ENCODE results near the gene BMX. TPM values are rescaled to one million over a fixed set of nuclear protein-coding genes. Genes with fewer than 3 reads are reported as not detected.

BMX gene
- total and polyA plus RNA-seq, 4 donors: 3.7 to 10.1 (median 4.6) TPM

GRCh38 chrX:15567886-15568616 lies 67.4 kb downstream of the BMX start:
- H3K4me1 ChIP-seq (ENCODE audit: control insufficient read depth in 1 of 2, insufficient read depth in 2 of 2, low read length in 2 of 2): no peaks in the 10 kb centered on the region
- intact Hi-C loops (cut with DNase I): loop anchor here (5.0 to 10.0 kb wide), 3 partner anchors 71 to 223 kb away; no protein-coding TSS in a partner anchor
- H3K9me3 ChIP-seq (ENCODE audit: control insufficient read depth, low read length): no peaks in the 10 kb centered on the region
- no peaks in the 10 kb centered on the region for H3K36me3 ChIP-seq (ENCODE audit: control insufficient read depth in 1 of 2, insufficient read depth in 2 of 2, low read length in 1 of 2)
- H3K27me3 ChIP-seq (ENCODE audit: control insufficient read depth in 1 of 2, insufficient read depth in 2 of 2, low read length in 1 of 2): no peaks in the 10 kb centered on the region
- H3K27ac ChIP-seq (ENCODE audit: low read depth in 1 of 2, low read length in 2 of 2): no peak overlapping the region
- no peak overlapping the region for H3K4me3 ChIP-seq (ENCODE audit: low read length in 2 of 2)
- ATAC-seq (ENCODE audit: low FRiP score): no peak
- DNase-seq: no peak
- 32 to 47% methylated on average over 7 of the region's 7 CpGs for WGBS, 2 donors

- DNase-seq: no peak
- H3K27me3 ChIP-seq (ENCODE audit: control insufficient read depth in 1 of 2, insufficient read depth in 2 of 2, low read length in 1 of 2): no peaks in the 10 kb centered on the region
- H3K4me1 ChIP-seq (ENCODE audit: control insufficient read depth in 1 of 2, insufficient read depth in 2 of 2, low read length in 2 of 2): no peaks in the 10 kb centered on the region
- no peaks in the 10 kb centered on the region for H3K36me3 ChIP-seq (ENCODE audit: control insufficient read depth in 1 of 2, insufficient read depth in 2 of 2, low read length in 1 of 2)
- ATAC-seq (ENCODE audit: low FRiP score): no peak
- H3K4me3 ChIP-seq (ENCODE audit: low read length in 2 of 2): no peak overlapping the region
- no peaks in the 10 kb centered on the region for H3K9me3 ChIP-seq (ENCODE audit: control insufficient read depth, low read length)
- WGBS, 2 donors: 37 to 46% methylated on average over 1 of the region's 1 CpG
- no peak overlapping the region for H3K27ac ChIP-seq (ENCODE audit: low read depth in 1 of 2, low read length in 2 of 2)
- intact Hi-C loops (cut with DNase I): loop anchor here in 1 of 2 donors (10.0 kb wide), 1 partner anchor 225 kb away; no protein-coding TSS in a partner anchor
Observed at GRCh38 chrX:15570145-15570544, 69.5 kb downstream of the BMX start.

- 46 to 84% methylated on average over 2 of the region's 2 CpGs for WGBS, 2 donors
- intact Hi-C loops (cut with DNase I): loop anchor here in 1 of 2 donors (10.0 kb wide), 1 partner anchor 229 kb away; no protein-coding TSS in a partner anchor
- Histone ChIP-seq H3K36me3 (ENCODE audit: control insufficient read depth in 1 of 2, insufficient read depth in 2 of 2, low read length in 1 of 2) (no peaks in the 10 kb centered on the region), H3K4me3 (ENCODE audit: low read length in 2 of 2) (no peak overlapping the region), H3K4me1 (ENCODE audit: control insufficient read depth in 1 of 2, insufficient read depth in 2 of 2, low read length in 2 of 2) (no peaks in the 10 kb centered on the region), H3K27ac (ENCODE audit: low read depth in 1 of 2, low read length in 2 of 2) (no peak overlapping the region), H3K27me3 (ENCODE audit: control insufficient read depth in 1 of 2, insufficient read depth in 2 of 2, low read length in 1 of 2) (no peaks in the 10 kb centered on the region), H3K9me3 (ENCODE audit: control insufficient read depth, low read length) (no peaks in the 10 kb centered on the region)
- ATAC-seq (ENCODE audit: low FRiP score) (no peak), DNase-seq (no peak)
Observed at GRCh38 chrX:15574017-15574416, 73.4 kb downstream of the BMX start.

- WGBS, 2 donors: 2% methylated on average over 1 of the region's 1 CpG
- no peaks in the 10 kb centered on the region for H3K27me3 ChIP-seq (ENCODE audit: control insufficient read depth in 1 of 2, insufficient read depth in 2 of 2, low read length in 1 of 2)
Observed at GRCh38 chrX:15576019-15576418, 75.4 kb downstream of the BMX start.

GRCh38 chrX:15579778-15580747 lies 79.5 kb downstream of the BMX start:
- peak; percentile 46 for ATAC-seq (ENCODE audit: low FRiP score)
- intact Hi-C loops (cut with DNase I): loop anchor here in 1 of 2 donors (10.0 kb wide), 1 partner anchor 235 kb away; no protein-coding TSS in a partner anchor
- Histone ChIP-seq H3K4me3 (ENCODE audit: low read length in 2 of 2) (no peak overlapping the region), H3K27me3 (ENCODE audit: control insufficient read depth in 1 of 2, insufficient read depth in 2 of 2, low read length in 1 of 2) (no peaks in the 10 kb centered on the region), H3K36me3 (ENCODE audit: control insufficient read depth in 1 of 2, insufficient read depth in 2 of 2, low read length in 1 of 2) (no peaks in the 10 kb centered on the region), H3K27ac (ENCODE audit: low read depth in 1 of 2, low read length in 2 of 2) (no peak overlapping the region), H3K4me1 (ENCODE audit: control insufficient read depth in 1 of 2, insufficient read depth in 2 of 2, low read length in 2 of 2) (no peaks in the 10 kb centered on the region), H3K9me3 (ENCODE audit: control insufficient read depth, low read length) (no peaks in the 10 kb centered on the region)
- DNase-seq: peak in 1 of 2 donors; percentile 51
- WGBS, 2 donors: 42 to 43% methylated on average over 5 of the region's 5 CpGs

More at GRCh38 chrX:15576019-15576418, 75.4 kb downstream of the BMX start:
- no peak for DNase-seq
- Histone ChIP-seq H3K4me3 (ENCODE audit: low read length in 2 of 2) (no peak overlapping the region), H3K27ac (ENCODE audit: low read depth in 1 of 2, low read length in 2 of 2) (no peak overlapping the region), H3K4me1 (ENCODE audit: control insufficient read depth in 1 of 2, insufficient read depth in 2 of 2, low read length in 2 of 2) (no peaks in the 10 kb centered on the region), H3K9me3 (ENCODE audit: control insufficient read depth, low read length) (no peaks in the 10 kb centered on the region), H3K36me3 (ENCODE audit: control insufficient read depth in 1 of 2, insufficient read depth in 2 of 2, low read length in 1 of 2) (no peaks in the 10 kb centered on the region)
- ATAC-seq (ENCODE audit: low FRiP score): no peak
- intact Hi-C loops (cut with DNase I): loop anchor here in 1 of 2 donors (10.0 kb wide), 1 partner anchor 231 kb away; no protein-coding TSS in a partner anchor

GRCh38 chrX:15594371-15594770 lies 93.8 kb downstream of the BMX start:
- Histone ChIP-seq H3K36me3 (ENCODE audit: control insufficient read depth in 1 of 2, insufficient read depth in 2 of 2, low read length in 1 of 2) (no peaks in the 10 kb centered on the region), H3K9me3 (ENCODE audit: control insufficient read depth, low read length) (no peaks in the 10 kb centered on the region), H3K4me3 (ENCODE audit: low read length in 2 of 2) (no peak overlapping the region), H3K27me3 (ENCODE audit: control insufficient read depth in 1 of 2, insufficient read depth in 2 of 2, low read length in 1 of 2) (no peaks in the 10 kb centered on the region), H3K27ac (ENCODE audit: low read depth in 1 of 2, low read length in 2 of 2) (no peak overlapping the region), H3K4me1 (ENCODE audit: control insufficient read depth in 1 of 2, insufficient read depth in 2 of 2, low read length in 2 of 2) (no peaks in the 10 kb centered on the region)
- ATAC-seq (ENCODE audit: low FRiP score) (no peak), DNase-seq (no peak)
- WGBS, 2 donors: 52 to 70% methylated on average over 2 of the region's 2 CpGs
- intact Hi-C loops (cut with DNase I): no loop called here

GRCh38 chrX:15598026-15598425 lies 97.4 kb downstream of the BMX start:
- no peaks in the 10 kb centered on the region for H3K9me3 ChIP-seq (ENCODE audit: control insufficient read depth, low read length)
- H3K27ac ChIP-seq (ENCODE audit: low read depth in 1 of 2, low read length in 2 of 2): no peak overlapping the region
- H3K4me1 ChIP-seq (ENCODE audit: control insufficient read depth in 1 of 2, insufficient read depth in 2 of 2, low read length in 2 of 2): no peaks in the 10 kb centered on the region
- H3K36me3 ChIP-seq (ENCODE audit: control insufficient read depth in 1 of 2, insufficient read depth in 2 of 2, low read length in 1 of 2): no peaks in the 10 kb centered on the region
- 31 to 38% methylated on average over 3 of the region's 3 CpGs for WGBS, 2 donors
- H3K4me3 ChIP-seq (ENCODE audit: low read length in 2 of 2): no peak overlapping the region
- intact Hi-C loops (cut with DNase I): no loop called here
- H3K27me3 ChIP-seq (ENCODE audit: control insufficient read depth in 1 of 2, insufficient read depth in 2 of 2, low read length in 1 of 2): no peaks in the 10 kb centered on the region
- ATAC-seq (ENCODE audit: low FRiP score): no peak
- no peak for DNase-seq

GRCh38 chrX:15599461-15599860 lies 98.9 kb downstream of the BMX start:
- H3K9me3 ChIP-seq (ENCODE audit: control insufficient read depth, low read length): no peaks in the 10 kb centered on the region
- H3K27ac ChIP-seq (ENCODE audit: low read depth in 1 of 2, low read length in 2 of 2): no peak overlapping the region
- DNase-seq (no peak), ATAC-seq (ENCODE audit: low FRiP score) (no peak)
- no peaks in the 10 kb centered on the region for H3K36me3 ChIP-seq (ENCODE audit: control insufficient read depth in 1 of 2, insufficient read depth in 2 of 2, low read length in 1 of 2)
- intact Hi-C loops (cut with DNase I): no loop called here
- no peaks in the 10 kb centered on the region for H3K4me1 ChIP-seq (ENCODE audit: control insufficient read depth in 1 of 2, insufficient read depth in 2 of 2, low read length in 2 of 2)
- no peak overlapping the region for H3K4me3 ChIP-seq (ENCODE audit: low read length in 2 of 2)
- H3K27me3 ChIP-seq (ENCODE audit: control insufficient read depth in 1 of 2, insufficient read depth in 2 of 2, low read length in 1 of 2): no peaks in the 10 kb centered on the region
- 66 to 89% methylated on average over 4 of the region's 4 CpGs for WGBS, 2 donors
